Left renal cortex interstitium (tissue), 4 donors: ENCODE data around the gene TEK. TPM values are rescaled to one million over a fixed set of nuclear protein-coding genes. Genes with fewer than 3 reads are reported as not detected.
"Not testable (repeated sequence)": the region's sequence is repeated elsewhere in the genome, so short reads cannot be mapped to it uniquely, and the experiment has no call there.

ENCODE experiments used
- DNase-seq, 4 donors: peaks; one replicate each; pipeline ENCODE4 v3.0.0-alpha.2; 2013; ENCODE audit warnings: low read depth in 4 of 4, low spot score in 2 of 4, missing footprints in 1 of 4
- polyA plus RNA-seq, 4 donors: library from polyadenylated mRNA; unstranded; fragments of 120-200 nt; gene quantifications; one replicate each; pipeline ENCODE4 v1.2.1, GENCODE V29; 2013; ENCODE audit not compliant: insufficient read length in 4 of 4

Gene TEK
- polyA plus RNA-seq, 4 donors, result 30.9 to 53.4 (median 39.2) TPM

DNA sequence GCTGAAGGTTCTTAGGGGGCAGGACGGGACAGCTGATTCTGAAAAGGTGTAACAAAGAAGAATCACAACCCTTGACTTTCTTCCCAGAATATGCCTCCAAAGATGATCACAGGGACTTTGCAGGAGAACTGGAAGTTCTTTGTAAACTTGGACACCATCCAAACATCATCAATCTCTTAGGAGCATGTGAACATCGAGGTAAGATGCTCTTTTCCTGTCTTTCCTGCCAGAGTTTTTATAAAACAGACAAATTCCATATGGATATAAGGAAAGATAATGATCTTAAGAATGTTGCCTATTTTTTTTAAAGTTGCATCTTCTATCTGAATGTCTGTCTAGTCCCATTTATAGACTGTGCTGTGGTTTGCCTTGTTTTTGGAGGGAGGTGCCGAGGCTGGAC, 100.0 kb downstream of the TEK start:
- no peak for DNase-seq

GRCh38 chr9:27210588-27210987, 101.6 kb downstream of the TEK start:
- DNase-seq, result no peak

DNA sequence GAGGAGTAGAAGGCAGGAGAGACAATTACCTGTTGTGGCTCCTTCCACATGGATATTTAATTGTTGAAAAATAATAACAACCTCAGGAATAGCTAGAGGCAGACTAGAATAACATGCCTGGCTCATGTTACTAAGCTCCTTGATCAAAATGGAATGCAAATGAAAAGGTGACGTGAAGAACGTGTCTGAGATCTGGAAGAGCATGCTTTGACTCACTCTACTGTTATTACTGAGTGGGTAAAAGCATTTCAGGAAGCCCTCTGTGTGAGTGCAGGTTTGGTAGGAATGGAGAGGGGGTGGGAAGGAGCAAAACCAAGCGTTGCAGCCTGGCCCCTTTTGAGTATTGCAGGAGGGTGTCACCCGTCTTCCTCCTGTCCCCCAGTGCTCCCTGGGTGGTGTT, 103.2 kb downstream of the TEK start:
- no peak for DNase-seq

GRCh38 chr9:27212621-27213020, 103.6 kb downstream of the TEK start:
- no peak for DNase-seq

- DNase-seq, result no peak
These were observed 118.2 kb downstream of the TEK start for GRCh38 chr9:27227192-27227591.

DNA sequence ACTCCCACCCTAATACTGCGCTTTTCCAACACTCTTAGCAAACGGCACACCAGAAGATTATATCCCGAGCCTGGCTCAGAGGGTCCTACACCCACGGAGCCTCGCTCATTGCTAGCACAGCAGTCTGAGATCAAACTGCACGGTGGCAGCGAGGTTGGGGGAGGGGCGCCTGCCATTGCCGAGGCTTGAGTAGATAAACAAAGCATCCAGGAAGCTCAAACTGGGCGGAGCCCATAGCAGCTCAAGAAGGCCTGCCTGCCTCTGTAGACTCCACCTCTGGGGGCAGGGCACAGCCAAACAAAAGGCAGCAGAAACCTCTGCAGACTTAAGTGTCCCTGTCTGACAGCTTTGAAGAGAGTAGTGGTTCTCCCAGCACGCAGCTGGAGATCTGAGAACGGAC, 130.6 kb downstream of the TEK start:
- not testable (repeated sequence) for DNase-seq

DNA sequence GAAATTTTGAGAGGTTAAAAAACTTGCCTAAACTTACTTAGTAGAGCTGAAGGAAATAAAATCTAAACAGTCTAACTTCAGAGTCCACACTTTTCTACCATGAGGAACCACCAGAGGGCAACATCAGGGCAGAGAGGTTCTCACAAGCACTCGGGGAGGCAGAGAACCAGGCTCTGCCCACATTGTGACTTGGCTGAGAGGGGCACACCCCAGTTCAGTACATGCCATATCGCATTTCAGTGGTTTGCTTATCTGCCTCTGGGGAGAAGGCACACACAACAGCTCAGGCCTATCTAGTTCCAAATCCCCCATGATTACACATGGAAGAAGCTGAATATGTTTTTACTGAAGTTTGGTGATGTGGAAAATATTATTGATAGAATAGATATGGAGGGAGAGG, 138.7 kb downstream of the TEK start:
- DNase-seq, result peak; percentile 0 to 21 (median 8)

GRCh38 chr9:27248702-27249101, 139.7 kb downstream of the TEK start:
- DNase-seq, result no peak

DNA sequence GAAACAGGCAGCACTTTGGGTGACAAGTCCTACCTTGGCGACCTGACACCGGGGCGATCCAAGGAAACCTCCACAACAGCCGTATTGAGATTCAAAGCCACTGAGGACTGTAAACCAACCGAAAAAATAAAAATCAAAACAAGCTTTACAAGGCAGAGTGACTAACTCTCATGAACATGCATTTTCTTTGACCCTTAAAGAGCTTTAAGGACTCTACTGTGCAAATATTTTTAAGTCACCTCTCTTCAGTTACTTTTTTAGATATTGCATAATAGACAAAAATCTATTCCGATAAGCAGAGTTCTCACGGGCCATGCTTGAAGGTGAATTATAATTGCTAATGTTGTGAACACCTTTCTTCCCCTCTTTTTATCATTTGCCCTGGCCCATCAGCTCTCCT, 149.6 kb downstream of the TEK start:
- DNase-seq, result no peak

DNA sequence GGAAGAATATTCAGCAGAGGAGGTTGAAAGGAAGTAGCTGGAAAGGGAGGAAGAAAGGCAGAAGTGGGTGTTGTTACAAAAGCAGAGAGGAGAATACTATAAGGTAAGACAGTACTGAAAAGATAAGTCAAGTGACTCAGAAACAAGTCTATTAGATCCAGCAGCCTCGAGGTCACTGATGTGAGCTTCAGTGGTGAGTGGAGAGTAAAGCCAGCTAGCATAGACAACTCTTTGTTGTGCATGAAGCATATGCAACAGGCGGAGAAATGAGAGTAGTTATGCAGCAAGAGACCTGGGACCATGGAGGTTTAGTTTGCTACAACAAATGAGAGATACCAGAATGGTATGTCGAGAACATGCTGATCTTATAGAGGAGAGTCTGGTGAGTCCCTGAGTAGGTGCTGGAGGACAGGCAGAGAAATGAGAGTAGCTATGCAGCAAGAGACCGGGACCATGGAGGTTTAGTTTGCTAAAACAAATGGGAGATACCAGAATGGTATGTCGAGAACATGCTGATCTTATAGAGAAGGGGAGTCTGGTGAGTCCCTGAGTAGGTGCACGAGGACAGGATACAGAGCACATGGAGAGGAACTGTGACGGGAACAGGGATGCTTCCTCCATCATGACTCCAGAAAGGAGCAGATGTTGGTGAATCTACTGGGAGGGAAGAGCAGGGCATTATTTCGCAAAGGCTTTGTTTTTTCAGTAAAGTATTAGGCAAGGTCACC, 151.9 kb downstream of the TEK start:
- DNase-seq, result no peak

- no peak for DNase-seq
These were observed 152.6 kb downstream of the TEK start for GRCh38 chr9:27261517-27262211.

- DNase-seq, result no peak
These were observed 163.1 kb downstream of the TEK start for GRCh38 chr9:27272103-27272502.

DNA sequence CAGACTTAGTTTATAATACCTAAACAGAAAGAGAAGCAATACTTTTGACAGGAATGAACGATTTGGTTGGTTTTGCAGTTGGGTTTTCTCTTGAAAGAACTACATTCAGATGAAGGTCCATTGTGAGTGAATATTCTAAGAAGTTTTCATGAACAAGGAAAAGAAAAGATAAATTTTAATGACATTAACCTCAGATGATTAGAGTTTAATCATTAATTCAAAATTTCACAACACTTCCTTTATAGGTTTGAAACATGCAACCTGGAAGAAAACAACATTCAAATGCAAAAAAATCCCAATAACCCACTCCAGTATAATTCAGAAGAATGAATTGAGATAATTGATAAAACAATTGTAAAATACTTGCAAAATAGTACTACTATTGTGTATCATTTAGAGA, 164.2 kb downstream of the TEK start:
- no peak for DNase-seq

GRCh38 chr9:27276193-27277030, 167.4 kb downstream of the TEK start:
- DNase-seq, result peak; percentile 22 to 56 (median 34)

DNA sequence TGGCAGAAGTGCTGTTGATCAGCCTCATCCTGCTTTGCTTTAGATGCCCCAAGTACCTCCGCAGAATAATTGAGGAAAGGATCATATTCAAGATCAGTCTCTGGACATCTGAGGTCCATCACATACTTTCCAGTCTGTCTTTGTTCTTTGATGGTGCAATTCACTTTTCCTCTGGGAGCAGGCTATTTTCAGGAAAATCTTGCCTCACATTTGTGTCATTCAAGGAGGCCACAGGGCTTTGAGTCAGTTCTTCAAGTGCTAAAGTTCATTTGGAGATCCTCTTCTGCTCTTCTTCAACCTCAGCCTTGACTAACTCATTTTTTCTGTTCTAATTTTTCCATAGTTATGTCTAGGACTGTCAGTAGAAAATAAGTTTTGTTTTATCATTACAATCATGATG, 169.3 kb downstream of the TEK start:
- no peak for DNase-seq

DNA sequence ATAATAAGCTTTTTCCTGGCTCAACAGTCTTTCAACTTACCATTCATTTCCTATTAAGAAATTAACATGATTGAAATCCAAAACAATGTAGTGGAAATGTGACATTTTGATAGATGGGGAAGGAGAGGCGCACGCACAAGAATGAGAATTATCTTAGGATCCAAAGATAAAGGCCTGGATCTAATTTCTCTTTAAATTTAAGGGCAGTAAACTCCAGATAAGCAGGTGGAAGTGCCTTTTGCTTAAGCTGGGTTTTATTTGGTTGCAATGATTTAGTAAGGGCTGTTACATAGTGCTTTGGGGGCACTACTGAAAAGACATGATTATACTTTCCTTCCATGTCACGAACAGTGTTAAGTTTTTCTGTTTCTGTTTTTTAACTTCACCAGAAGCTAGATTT, 170.6 kb downstream of the TEK start:
- DNase-seq, result no peak

Other genes with a start within 250 kb of the TEK start
- 10 to 100 TPM; 40.8 to 45.4 (median 42.4) TPM for gene CAAP1, start 216.4 kb upstream of the TEK start, polyA plus RNA-seq
- 10 to 100 TPM; 35.3 to 54.0 (median 42.1) TPM for gene PLAA, start 162.0 kb upstream of the TEK start, polyA plus RNA-seq
- 10 to 100 TPM; 38.4 to 48.6 (median 42.3) TPM for gene IFT74, start 152.8 kb upstream of the TEK start, polyA plus RNA-seq
- 10 to 100 TPM; 12.5 to 18.6 (median 15.1) TPM for gene LRRC19, start 103.6 kb upstream of the TEK start, polyA plus RNA-seq
- under 1 TPM in 3 of 4 donors, not detected in 1; 0.34 to 0.39 (median 0.35) TPM for gene EQTN, start 187.9 kb downstream of the TEK start, polyA plus RNA-seq